CD4-positive, alpha-beta T cell (primary cell): ENCODE data around the gene ELMO1. TPM values are rescaled to one million over a fixed set of nuclear protein-coding genes. Genes with fewer than 3 reads are reported as not detected.

Experiments
- ATAC-seq: fragments of 200-7000 bp; cut with Tn5 transposase; one replicate; pipeline ENCODE4 v1.10.0; 2022; ENCODE audit warnings: mild to moderate bottlenecking; ENCODE audit not compliant: poor library complexity
- CTCF ChIA-PET: fragments of 350-600 bp; sonication (Branson Sonifier 250); formaldehyde crosslinking; loops from one replicate; lab custom pipeline; 2021; ENCODE audit warnings: antibody characterized with exemption, inconsistent platforms; lab: Charles Lee
- POLR2A ChIA-PET: fragments of 350-600 bp; sonication (Branson Sonifier 250); formaldehyde crosslinking; loops from one replicate; lab custom pipeline; 2021; ENCODE audit warnings: antibody characterized with exemption, inconsistent platforms; lab: Charles Lee
- DNase-seq, 14 experiments: peaks; one replicate each; pipeline ENCODE4 v3.0.0-alpha.2; 2013 to 2020; ENCODE audit warnings: mixed read lengths in 2 of 14
- H3K27ac ChIP-seq, 2 donors: one replicate each; pipeline versions ENCODE4 v1.5.1 to v1.7.0; 2013; ENCODE audit warnings: low read length in 2 of 2, low read depth in 1 of 2, mild to moderate bottlenecking in 1 of 2
- H3K27me3 ChIP-seq, 2 experiments: 1 replicate in 1 of 2; 2 replicates in 1 of 2; pipeline versions ENCODE4 v1.6.1 to v1.7.0; 2013; ENCODE audit warnings: low read length in 2 of 2, control low read depth in 1 of 2, mild to moderate bottlenecking in 1 of 2, moderate library complexity in 1 of 2; ENCODE audit not compliant: insufficient read depth in 2 of 2, control insufficient read depth in 1 of 2
- H3K36me3 ChIP-seq: one replicate; pipeline ENCODE4 v1.6.1; 2013; ENCODE audit warnings: low read length, control low read depth; ENCODE audit not compliant: insufficient read depth
- H3K4me1 ChIP-seq: one replicate; pipeline ENCODE4 v1.6.1; 2013; ENCODE audit warnings: low read length, control low read depth; ENCODE audit not compliant: insufficient read depth
- H3K4me3 ChIP-seq: one replicate; pipeline ENCODE4 v1.5.1; 2013; ENCODE audit warnings: mild to moderate bottlenecking, low read length, moderate library complexity
- H3K9me3 ChIP-seq, 2 experiments: 1 replicate in 1 of 2; 2 replicates in 1 of 2; pipeline versions ENCODE4 v1.6.1 to v1.7.0; 2013; ENCODE audit warnings: low read length in 2 of 2, mild to moderate bottlenecking in 2 of 2, control low read depth in 1 of 2, moderate library complexity in 1 of 2; ENCODE audit not compliant: control insufficient read depth in 1 of 2, insufficient read depth in 1 of 2
- H3K27ac Mint-ChIP-seq: one replicate; pipeline ENCODE4 v1.8.0; 2020; ENCODE audit warnings: mixed read lengths
- H3K27me3 Mint-ChIP-seq: one replicate; pipeline ENCODE4 v1.8.0; 2021; ENCODE audit warnings: mixed read lengths
- H3K36me3 Mint-ChIP-seq: one replicate; pipeline ENCODE4 v1.8.0; 2021; ENCODE audit warnings: low read depth, mixed read lengths
- H3K4me1 Mint-ChIP-seq: one replicate; pipeline ENCODE4 v1.8.0; 2021; ENCODE audit warnings: low read depth, mixed read lengths
- H3K4me3 Mint-ChIP-seq: one replicate; pipeline ENCODE4 v1.8.0; 2020; ENCODE audit warnings: mild to moderate bottlenecking, mixed read lengths
- H3K9me3 Mint-ChIP-seq: one replicate; pipeline ENCODE4 v1.8.0; 2020; ENCODE audit warnings: mixed read lengths
- CTCF ChIP-seq: fragments of 200-600 bp; IDR thresholded peaks from one replicate; pipeline ENCODE4 v1.8.0; 2022; ENCODE audit warnings: antibody characterized with exemption, mild to moderate bottlenecking
- intact Hi-C, 2 experiments: fragments of 100-400 bp; cut with DNase I in 1 of 2; cut with micrococcal nuclease in 1 of 2; formaldehyde crosslinking; loops; one replicate each; pipeline versions ENCODE4 v1.15.1 to v1.9.0; 2023 to 2025; cut with DNase I, micrococcal nuclease
- total RNA-seq, 174 experiments: library from RNA in 2 of 174; stranded (reverse) in 2 of 174; gene quantifications; one replicate each; pipeline ENCODE4 v1.2.3 and lab custom pipeline; 2021 to 2026

The ELMO1 gene
- total RNA-seq, 2 experiments from 2014 or later: 117 to 120 TPM

- H3K36me3 Mint-ChIP-seq: peaks cover 70% of the 10 kb centered on the region
Measured at GRCh38 chr7:36904802-36905201, 543.9 kb downstream of the ELMO1 start.

GRCh38 chr7:36904101-36904500, 544.6 kb downstream of the ELMO1 start:
- Mint-ChIP-seq H3K4me1 (peaks cover 22% of the 10 kb centered on the region), H3K27me3 (no peaks in the 10 kb centered on the region), H3K27ac (no peak overlapping the region), H3K36me3 (peaks cover 66% of the 10 kb centered on the region), H3K4me3 (no peak overlapping the region), H3K9me3 (peaks cover 2% of the 10 kb centered on the region)
- TF ChIP-seq CTCF: no peak
- H3K9me3 ChIP-seq: peaks cover 0 to 4% of the 10 kb centered on the region in 2 experiments
- H3K27me3 ChIP-seq: no peaks in the 10 kb centered on the region
- H3K27ac ChIP-seq: no peak overlapping the region
- H3K4me3 ChIP-seq: no peak overlapping the region
- ATAC-seq: no peak
- ChIA-PET POLR2A (no interaction called here), CTCF (no interaction called here)
- H3K4me1 ChIP-seq: no peaks in the 10 kb centered on the region
- no peak for DNase-seq
- intact Hi-C loops: no loop called here
- H3K36me3 ChIP-seq: peaks cover 4% of the 10 kb centered on the region

More at GRCh38 chr7:36904802-36905201, 543.9 kb downstream of the ELMO1 start:
- no peak for ATAC-seq
- CTCF ChIA-PET: no interaction called here
- intact Hi-C loops: no loop called here
- Histone ChIP-seq H3K27me3 (no peaks in the 10 kb centered on the region), H3K27ac (no peak overlapping the region), H3K9me3 (peaks cover 0 to 4% of the 10 kb centered on the region in 2 experiments), H3K4me3 (no peak overlapping the region), H3K4me1 (no peaks in the 10 kb centered on the region), H3K36me3 (peaks cover 4% of the 10 kb centered on the region)
- Mint-ChIP-seq H3K9me3 (peaks cover 2% of the 10 kb centered on the region), H3K4me3 (no peak overlapping the region), H3K27ac (no peak overlapping the region), H3K4me1 (peaks cover 19% of the 10 kb centered on the region), H3K27me3 (no peaks in the 10 kb centered on the region)
- TF ChIP-seq CTCF: no peak
- DNase-seq: no peak
- POLR2A ChIA-PET: no interaction called here

- ATAC-seq (no peak), DNase-seq (no peak)
- Mint-ChIP-seq H3K4me3 (no peak overlapping the region), H3K27ac (no peak overlapping the region), H3K27me3 (no peaks in the 10 kb centered on the region), H3K9me3 (peaks cover 2% of the 10 kb centered on the region), H3K36me3 (peaks cover 72% of the 10 kb centered on the region), H3K4me1 (peaks cover 31% of the 10 kb centered on the region)
- Histone ChIP-seq H3K4me3 (no peak overlapping the region), H3K9me3 (peaks cover 0 to 4% of the 10 kb centered on the region in 2 experiments), H3K27me3 (no peaks in the 10 kb centered on the region), H3K27ac (no peak overlapping the region), H3K36me3 (peaks cover 4% of the 10 kb centered on the region), H3K4me1 (no peaks in the 10 kb centered on the region)
- TF ChIP-seq CTCF: no peak
- ChIA-PET POLR2A (no interaction called here), CTCF (no interaction called here)
- intact Hi-C loops: no loop called here
Measured at GRCh38 chr7:36900988-36901710, 547.5 kb downstream of the ELMO1 start.
